A673 (cell line): ENCODE results near the gene GRM1.

Experiments used
- EZH2 ChIP-seq: fragments of 200-600 bp; sonication (generic); IDR thresholded peaks from 2 replicates; pipeline ENCODE4 v1.6.1; 2017; ENCODE audit warnings: borderline replicate concordance, low read depth, mild to moderate bottlenecking, mixed read lengths, antibody characterized with exemption, low read length; ENCODE audit not compliant: poor library complexity, severe bottlenecking
- TF ChIP-seq, protein P1 (sequence below): fragments of 300-800, 200-600 bp; sonication (generic); conservative IDR thresholded peaks from 2 replicates; pipeline ENCODE4 v1.5.1; 2017; ENCODE audit warnings: low read depth, mild to moderate bottlenecking, antibody characterized with exemption, low read length, moderate library complexity, mixed read lengths

GRCh38 chr6:146289816-146290588 is 261.1 kb downstream of the GRM1 start:
- TF ChIP-seq, protein P1, sequence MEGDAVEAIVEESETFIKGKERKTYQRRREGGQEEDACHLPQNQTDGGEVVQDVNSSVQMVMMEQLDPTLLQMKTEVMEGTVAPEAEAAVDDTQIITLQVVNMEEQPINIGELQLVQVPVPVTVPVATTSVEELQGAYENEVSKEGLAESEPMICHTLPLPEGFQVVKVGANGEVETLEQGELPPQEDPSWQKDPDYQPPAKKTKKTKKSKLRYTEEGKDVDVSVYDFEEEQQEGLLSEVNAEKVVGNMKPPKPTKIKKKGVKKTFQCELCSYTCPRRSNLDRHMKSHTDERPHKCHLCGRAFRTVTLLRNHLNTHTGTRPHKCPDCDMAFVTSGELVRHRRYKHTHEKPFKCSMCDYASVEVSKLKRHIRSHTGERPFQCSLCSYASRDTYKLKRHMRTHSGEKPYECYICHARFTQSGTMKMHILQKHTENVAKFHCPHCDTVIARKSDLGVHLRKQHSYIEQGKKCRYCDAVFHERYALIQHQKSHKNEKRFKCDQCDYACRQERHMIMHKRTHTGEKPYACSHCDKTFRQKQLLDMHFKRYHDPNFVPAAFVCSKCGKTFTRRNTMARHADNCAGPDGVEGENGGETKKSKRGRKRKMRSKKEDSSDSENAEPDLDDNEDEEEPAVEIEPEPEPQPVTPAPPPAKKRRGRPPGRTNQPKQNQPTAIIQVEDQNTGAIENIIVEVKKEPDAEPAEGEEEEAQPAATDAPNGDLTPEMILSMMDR = no peak
- TF ChIP-seq EZH2 = no peak
